Astrocyte of the cerebellum (primary cell): ENCODE measurements around the gene ARFIP1.

Source experiments
- DNase-seq: peaks from one replicate; pipeline ENCODE4 v3.0.0-alpha.2; 2011; ENCODE audit warnings: low read depth
- H3K4me3 ChIP-seq: 2 replicates; pipeline ENCODE4 v1.5.1; 2011; ENCODE audit warnings: mild to moderate bottlenecking, low read depth, low read length, moderate library complexity
- in situ Hi-C: cut with HindIII; loops from 2 replicates; pipeline ENCODE4 v1.10.0; 2017; ENCODE audit warnings: low sequenced_read_pairs
- TF ChIP-seq, protein P1 (sequence below): IDR thresholded peaks from 2 replicates; pipeline ENCODE4 v1.5.1; 2012; ENCODE audit warnings: low read length, low read depth, moderate library complexity, mild to moderate bottlenecking; ENCODE audit errors: missing control alignments

The ARFIP1 gene

DNA sequence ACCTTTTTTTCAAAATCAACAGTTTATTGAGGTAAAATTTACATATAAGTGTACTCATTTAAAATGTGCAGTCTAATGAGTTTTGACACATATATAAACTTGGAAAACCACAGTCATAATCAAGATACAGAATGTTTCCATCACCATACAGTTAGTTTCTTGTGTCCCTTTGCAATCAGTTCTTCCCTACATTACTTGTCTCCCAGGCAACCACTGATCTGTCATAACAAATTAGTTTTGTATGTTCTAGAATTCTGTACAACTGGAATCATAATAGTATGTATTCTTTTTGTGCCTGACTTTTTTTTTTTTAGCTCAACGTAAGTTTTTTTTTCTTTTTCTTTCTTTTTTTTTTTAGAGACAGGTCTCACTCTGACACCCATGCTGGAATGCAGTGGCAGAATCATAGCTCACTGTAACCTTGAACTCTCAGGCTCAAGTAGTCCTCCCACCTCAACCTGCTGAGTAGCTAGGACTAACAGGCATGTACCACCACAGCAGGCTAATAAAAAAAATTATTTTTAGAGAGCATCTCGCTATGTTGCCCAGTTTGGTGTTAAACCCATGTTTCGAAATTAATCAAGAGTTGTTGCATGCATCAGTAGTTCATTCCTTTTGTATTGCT is 26.9 kb downstream of the ARFIP1 start:
- in situ Hi-C loops, result no loop called here
- H3K4me3 ChIP-seq, result no peak overlapping the region
- TF ChIP-seq, protein P1, sequence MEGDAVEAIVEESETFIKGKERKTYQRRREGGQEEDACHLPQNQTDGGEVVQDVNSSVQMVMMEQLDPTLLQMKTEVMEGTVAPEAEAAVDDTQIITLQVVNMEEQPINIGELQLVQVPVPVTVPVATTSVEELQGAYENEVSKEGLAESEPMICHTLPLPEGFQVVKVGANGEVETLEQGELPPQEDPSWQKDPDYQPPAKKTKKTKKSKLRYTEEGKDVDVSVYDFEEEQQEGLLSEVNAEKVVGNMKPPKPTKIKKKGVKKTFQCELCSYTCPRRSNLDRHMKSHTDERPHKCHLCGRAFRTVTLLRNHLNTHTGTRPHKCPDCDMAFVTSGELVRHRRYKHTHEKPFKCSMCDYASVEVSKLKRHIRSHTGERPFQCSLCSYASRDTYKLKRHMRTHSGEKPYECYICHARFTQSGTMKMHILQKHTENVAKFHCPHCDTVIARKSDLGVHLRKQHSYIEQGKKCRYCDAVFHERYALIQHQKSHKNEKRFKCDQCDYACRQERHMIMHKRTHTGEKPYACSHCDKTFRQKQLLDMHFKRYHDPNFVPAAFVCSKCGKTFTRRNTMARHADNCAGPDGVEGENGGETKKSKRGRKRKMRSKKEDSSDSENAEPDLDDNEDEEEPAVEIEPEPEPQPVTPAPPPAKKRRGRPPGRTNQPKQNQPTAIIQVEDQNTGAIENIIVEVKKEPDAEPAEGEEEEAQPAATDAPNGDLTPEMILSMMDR, result no peak
- no peak for DNase-seq

DNA sequence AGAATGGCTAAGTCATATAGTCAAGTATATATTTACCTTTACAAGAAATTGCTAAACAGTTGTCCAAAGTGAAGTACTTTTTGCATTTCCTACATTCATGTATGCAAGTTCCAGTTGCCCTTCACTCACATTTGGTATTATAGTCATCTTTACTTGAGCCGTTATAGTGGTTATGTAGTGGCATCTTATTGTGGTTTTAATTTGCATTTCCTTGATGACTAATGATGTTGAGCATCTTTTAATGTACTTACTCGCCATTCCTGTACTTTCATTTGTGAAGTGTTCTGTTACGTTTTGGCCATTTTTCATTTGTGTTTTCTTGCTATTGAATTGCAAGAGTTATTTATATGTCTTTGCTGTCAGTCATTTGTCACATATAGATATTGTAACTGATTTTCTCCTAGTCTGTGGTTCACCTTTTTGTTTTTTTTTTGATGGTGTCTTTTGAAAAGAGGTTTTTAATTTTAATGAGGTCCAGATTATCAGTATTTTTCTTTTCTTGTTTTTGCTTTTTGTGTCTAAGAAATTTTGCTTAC is 27.6 kb downstream of the ARFIP1 start:
- in situ Hi-C loops, result no loop called here
- TF ChIP-seq, protein P1, result no peak
- DNase-seq, result peak; percentile 57
- H3K4me3 ChIP-seq, result no peak overlapping the region

DNA sequence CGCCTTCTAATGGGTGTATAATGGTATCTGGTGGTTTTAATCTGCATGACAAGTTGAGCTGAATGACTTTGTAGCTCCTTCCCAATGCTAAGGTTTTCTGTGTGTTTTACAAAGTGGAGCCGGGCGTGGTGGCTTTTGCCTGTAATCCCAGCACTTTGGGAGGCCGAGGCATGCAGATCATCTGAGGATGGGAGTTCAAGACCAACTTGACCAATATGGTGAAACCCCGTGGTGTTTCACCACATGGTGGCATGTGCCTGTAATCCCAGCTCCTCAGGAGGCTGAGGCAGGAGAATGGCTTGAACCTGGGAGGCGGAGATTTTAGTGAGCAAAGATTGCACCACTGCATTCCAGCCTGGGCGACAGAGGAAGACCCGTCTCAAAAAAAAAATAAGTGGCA is 28.9 kb downstream of the ARFIP1 start:
- DNase-seq, result no peak
- TF ChIP-seq, protein P1, result no peak
- H3K4me3 ChIP-seq, result no peak overlapping the region
- in situ Hi-C loops, result no loop called here

DNA sequence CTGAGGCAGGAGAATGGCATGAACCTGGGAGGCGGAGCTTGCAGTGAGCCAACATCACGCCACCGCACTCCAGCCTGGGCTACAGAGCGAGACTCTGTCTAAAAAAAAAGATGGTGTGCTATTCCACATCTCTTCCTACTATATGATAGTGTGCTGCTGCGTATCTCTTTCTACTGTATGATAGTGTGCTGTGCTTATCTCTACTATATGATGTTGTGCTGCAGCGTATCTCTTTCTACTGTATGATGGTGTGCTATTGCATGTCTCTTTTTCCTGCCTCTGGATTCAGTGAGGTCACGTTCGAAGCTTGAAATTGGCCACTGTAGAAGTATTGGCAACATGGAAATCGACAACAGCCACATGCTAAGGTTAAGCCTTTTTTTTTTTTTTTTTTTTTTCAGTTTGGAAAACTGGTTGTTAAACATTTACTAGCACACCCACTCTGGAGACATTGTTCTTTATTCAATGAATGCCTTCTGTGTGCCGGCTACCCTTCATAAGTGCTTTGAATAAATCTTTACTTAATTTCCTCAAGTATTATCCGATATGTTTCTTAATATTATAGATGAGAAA is 31.0 kb downstream of the ARFIP1 start:
- DNase-seq, result no peak
- no peak overlapping the region for H3K4me3 ChIP-seq
- TF ChIP-seq, protein P1, result no peak
- in situ Hi-C loops, result no loop called here

DNA sequence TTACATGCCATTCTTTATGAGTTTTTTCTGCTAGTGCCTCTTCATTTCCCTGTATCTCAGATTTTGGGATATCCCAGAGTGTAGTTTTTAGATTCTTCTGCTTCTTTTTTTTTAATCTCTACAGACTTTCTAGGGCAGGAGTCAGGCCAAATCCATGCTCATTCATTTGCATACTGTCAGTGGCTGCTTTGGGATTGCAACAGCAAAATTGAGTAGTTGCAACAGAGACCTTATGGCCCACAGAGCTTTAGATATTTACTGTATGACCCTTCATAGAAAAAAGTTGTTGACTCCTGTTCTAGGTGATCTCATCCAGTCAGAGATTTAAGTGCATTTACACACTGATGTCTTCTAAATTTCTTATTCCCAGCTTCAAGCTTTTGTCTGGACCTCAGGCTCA is 35.3 kb downstream of the ARFIP1 start:
- no peak overlapping the region for H3K4me3 ChIP-seq
- TF ChIP-seq, protein P1, result no peak
- in situ Hi-C loops, result no loop called here
- no peak for DNase-seq

DNA sequence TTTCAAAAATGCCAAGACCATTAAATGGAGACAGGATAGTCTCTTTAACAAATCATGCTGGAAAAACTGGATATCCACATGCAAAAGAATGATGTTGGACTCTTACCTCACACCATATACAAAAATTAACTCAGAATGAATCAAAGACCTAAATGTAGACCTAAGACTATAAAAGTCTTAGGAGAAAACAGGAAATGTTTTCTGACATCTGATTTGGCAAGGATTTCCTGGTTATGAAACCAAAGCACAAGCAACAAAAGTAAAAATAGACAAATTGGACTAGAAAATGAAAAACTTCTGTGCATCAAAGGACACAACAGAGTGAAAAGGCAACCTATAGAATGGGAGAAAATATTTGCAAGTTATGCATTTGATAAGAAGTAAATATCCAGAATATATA is 37.6 kb downstream of the ARFIP1 start:
- TF ChIP-seq, protein P1, result no peak
- DNase-seq, result no peak
- in situ Hi-C loops, result no loop called here
- no peak overlapping the region for H3K4me3 ChIP-seq
